A204.1 (cell line): ENCODE data around the gene KRTAP29-1.
"Not testable (repeated sequence)": the region's sequence is repeated elsewhere in the genome, so short reads cannot be mapped to it uniquely, and the experiment has no call there.

Source experiments
- FAIRE-seq: peaks from 2 replicates; lab custom pipeline; 2012; peaks lifted over from hg19 to GRCh38; lab: Jason Lieb, UNC

The KRTAP29-1 gene

DNA sequence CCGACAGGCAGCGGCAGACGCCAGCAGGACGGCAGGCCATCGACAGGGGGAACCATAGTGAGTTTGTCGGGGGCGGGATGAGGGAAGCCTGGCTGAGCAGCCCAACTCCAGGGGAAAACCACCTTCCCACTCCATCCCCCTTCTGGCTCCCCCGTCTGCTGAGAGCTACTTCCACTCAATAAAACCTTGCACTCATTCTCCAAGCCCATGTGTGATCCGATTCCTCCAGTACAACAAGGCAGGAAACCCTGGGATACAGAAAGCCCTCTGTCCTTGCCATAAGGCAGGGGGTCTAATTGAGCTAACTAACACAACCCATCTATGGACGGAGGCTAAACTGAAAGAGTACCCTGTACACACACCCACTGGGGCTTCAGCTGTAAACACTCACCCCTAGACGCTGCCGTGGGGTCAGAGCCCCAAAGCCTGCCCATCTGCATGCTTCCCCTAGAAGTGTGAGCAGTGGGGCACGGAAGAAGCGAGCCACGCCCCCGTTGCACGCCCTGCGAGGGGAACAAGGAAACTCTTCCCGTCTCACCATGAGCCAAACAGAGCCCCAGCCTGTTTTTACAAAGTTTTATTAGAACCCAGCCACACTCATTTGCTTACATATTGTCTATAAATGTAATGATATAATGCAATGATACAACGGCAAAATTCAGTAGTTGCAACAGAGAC, 4.1 kb downstream of the KRTAP29-1 start:
- FAIRE-seq = no peak

DNA sequence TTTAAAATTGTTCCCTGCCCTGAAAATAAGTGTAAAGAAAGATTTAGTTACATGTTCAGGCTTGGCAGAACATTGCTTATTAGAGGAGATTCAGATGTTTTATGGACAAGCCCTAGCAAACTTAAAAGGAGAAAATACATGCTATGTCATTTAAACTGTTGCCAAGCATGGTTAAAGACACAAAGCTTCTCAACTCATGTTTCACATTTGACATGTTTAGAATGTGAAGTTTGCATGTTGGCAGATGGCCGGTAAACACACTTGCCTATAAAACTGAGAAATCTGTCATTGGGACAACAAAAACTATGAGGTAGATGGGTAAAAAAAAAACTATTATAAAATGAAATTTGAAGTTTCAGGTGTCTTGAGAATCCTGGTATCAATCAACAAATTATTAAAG, 5.8 kb downstream of the KRTAP29-1 start:
- no peak for FAIRE-seq

DNA sequence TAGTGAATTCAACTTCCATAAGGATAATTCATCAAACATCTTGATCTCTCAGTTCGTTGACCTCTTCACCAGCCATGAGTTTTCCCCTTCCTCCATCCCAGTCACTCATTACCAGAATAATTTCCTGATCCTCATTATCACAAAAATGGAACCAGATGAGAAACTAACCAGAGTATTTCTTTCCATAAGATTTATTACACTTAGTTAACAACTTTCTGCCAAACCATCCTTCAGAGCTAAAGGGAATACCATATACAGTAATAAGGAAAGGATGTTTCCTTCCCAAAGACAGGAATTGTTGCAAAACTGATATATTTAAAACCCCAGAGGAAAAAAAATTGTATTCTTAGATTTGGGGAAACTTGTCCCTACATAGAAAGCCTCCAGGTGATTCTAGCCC, 8.6 kb downstream of the KRTAP29-1 start:
- FAIRE-seq = no peak

DNA sequence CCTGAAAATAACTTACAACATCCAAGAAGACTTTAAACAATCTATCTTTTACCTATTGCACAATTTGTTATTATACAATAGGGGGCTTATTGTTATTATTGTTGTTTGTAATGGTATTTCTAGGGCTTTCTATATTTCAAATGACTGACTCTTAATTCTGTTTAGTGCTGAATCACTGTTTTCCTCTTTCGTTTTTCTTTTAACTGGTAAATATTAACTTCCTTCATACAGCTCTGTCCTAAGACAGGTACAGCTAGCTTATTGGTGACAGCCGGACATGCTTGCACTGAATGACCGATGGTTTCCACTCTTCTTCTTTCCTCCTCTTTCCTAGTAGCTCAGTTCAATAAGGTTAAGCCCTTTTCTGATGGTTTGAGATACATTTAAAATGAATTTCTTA, 15.6 kb downstream of the KRTAP29-1 start:
- no peak for FAIRE-seq

DNA sequence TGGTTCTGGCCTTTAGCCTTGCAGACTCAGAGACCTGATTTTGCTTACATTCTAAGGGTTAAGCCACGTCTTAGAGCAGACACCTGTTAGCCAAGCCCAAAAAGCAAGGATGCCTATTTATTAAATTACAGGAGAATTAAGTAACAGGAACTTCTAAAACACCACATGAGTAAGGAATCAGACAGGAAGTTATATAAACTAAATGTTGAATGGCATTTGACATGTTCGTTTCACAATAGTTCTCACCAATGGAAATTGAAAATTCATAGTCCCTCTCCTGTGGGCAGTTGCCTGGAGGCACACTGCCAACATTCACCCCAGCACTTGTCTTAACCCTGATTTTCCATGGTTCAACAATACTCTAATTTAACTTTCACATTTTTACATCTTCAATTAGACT, 18.1 kb downstream of the KRTAP29-1 start:
- FAIRE-seq = no peak

DNA sequence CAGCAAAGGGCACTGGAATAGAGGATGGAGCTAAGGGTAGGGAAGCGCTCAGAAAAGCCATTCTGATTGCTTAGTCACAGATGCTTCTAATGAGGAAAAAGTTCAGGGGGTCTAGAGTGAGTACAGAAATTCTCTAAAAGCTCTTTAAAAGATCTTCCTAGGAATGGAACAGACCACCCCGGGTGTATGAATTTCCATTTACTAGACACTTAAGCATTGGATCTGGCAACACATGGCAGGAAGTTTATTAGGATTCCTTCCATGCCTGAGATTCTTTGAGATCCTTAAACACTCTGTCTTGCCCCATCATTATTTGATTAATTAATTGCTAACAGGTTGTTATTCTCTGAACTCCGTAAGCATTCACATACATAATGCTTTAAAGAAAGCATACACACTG, 18.6 kb downstream of the KRTAP29-1 start:
- FAIRE-seq = no peak

DNA sequence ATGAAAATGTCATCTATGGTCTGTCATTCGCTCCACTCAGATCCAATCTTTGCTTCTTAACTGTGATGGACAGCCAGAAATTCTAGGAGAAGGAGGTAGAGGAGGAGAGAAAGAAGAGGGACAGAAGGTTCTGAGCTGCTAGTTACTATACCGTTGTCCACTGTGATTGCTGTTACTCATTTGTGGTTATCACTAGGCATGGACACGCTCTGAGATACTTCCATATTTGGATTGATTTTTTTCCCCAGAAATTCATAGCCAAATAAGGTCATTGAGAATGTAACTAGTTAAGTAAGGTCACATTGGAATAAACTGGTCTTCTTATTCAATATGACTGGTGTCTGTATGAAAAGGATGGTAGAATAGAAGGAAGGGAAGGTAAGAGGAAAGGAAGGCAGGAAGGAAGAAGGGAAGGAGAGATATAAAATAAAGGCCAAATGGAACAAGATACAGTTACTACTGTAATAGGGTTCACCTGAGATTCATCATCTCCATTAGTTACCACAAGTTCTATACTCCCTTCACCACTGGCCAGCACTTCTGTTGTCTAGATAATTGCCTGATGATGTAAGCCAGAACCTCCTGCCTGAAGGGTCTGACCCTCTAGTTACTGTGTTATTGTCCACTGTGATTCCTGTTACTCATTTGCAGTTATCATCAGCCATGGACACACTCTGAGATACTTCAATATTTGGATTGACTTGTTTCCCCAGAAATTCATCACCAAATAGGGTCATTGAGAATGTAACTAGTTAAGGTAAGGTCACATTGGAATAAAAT, 24.3 kb downstream of the KRTAP29-1 start:
- no peak for FAIRE-seq

DNA sequence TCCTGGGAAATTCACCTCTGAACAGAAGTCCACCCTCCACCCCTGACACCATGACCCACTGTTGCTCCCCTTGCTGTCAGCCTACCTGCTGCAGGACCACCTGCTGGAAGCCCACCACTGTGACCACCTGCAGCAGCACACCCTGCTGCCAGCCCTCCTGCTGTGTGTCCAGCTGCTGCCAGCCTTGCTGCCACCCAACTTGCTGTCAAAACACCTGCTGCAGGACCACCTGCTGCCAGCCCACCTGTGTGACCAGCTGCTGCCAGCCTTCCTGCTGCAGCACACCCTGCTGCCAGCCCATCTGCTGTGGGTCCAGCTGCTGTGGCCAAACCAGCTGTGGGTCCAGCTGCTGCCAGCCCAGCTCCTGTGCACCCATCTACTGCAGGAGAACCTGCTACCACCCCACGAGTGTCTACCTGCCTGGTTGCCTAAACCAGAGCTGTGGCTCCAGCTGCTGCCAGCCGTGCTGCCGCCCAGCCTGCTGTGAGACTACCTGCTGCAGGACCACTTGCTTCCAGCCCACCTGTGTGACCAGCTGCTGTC, 26.9 kb downstream of the KRTAP29-1 start, which contains the start of gene KRTAP9-7:
Gene KRTAP9-7 (plus strand): TSS at position 51 of the 543 bp plus-strand sequence. CDS start 0 bp downstream, at position 51.
- FAIRE-seq = not testable (repeated sequence)

DNA sequence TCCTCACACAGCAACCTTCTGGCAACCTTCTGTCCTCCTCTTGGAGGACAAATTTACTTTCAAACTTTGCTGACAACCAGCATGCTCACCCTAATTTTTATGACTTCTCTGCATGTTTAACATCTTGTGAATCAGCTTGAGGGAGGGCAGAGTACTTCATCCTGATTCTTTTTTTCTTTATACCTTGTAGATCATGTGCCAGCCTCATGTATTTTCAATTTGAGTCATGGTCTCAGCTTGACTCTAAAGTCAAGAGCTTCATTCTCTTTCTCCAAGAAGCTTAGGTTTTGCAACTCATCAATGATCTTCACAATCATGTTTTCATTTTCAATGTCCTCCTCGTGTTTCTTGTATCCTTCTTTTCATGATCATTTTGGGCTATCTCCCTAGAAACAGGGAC, 30.8 kb downstream of the KRTAP29-1 start:
- FAIRE-seq = no peak

DNA sequence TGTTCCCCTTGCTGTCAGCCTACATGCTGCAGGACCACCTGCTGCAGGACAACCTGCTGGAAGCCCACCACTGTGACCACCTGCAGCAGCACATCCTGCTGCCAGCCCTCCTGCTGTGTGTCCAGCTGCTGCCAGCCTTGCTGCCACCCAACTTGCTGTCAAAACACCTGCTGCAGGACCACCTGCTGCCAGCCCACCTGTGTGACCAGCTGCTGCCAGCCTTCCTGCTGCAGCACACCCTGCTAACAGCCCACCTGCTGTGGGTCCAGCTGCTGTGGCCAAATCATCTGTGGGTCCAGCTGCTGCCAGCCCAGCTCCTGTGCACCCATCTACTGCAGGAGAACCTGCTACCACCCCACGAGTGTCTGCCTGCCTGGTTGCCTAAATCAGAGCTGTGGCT, 31.3 kb downstream of the KRTAP29-1 start:
- not testable (repeated sequence) for FAIRE-seq

DNA sequence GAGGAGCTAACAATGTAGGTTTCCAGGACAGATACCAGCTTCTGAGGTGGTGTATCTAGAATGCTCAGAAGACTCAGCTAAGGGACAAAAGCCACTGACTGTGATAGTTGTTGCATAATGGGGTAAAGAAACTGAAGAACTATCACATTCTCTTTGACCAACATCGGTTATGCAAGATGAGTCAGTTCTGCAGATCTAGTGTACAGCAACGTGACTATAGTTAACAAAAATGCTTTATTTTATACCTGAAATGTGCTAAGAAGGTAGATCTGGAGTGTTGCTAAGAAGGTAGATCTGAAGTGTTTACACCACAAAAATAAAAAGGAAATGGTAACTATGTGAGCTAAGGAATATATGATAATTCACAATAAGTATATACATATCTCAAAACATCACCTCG, 34.9 kb downstream of the KRTAP29-1 start:
- no peak for FAIRE-seq

DNA sequence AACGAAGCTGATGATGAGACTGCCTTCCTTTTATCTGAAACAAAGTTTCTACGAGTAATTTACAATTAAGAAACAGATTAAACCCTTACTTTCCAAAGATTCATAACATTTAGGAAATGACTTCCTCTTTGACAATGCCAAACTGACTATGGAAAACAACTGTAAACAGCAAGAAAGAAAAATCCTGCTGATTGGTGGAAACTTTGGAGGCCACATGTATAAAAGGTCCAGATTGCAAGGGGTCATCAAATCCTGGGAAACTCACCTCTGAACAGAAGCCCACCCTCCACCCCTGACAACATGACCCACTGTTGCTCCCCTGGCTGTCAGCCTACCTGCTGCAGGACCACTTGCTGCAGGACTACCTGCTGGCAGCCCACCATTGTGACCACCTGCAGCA, 37.6 kb downstream of the KRTAP29-1 start, which contains the start of gene KRTAP9-6:
Gene KRTAP9-6 (plus strand): TSS at position 301 of the 400 bp plus-strand sequence. CDS start 0 bp downstream, at position 301.
- no peak for FAIRE-seq

DNA sequence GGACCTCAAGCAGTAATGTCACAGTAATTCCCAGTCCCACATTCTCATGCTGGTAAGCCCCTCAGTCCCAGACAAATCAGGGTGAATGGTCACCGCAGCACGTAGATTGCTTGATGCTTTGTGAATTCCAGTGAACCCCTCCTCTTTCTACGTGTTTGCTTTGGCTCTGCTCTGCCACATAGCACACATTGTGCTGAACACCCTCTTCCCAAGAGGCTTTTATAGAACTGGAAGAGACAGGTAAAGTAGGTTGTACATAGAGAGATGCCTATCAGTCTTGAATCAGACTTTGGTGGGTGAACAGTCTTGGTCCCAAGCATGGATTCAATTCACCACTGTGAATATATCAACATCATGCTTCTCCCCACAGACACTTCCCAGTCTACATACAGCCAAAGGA, 38.1 kb downstream of the KRTAP29-1 start:
- no peak for FAIRE-seq

DNA sequence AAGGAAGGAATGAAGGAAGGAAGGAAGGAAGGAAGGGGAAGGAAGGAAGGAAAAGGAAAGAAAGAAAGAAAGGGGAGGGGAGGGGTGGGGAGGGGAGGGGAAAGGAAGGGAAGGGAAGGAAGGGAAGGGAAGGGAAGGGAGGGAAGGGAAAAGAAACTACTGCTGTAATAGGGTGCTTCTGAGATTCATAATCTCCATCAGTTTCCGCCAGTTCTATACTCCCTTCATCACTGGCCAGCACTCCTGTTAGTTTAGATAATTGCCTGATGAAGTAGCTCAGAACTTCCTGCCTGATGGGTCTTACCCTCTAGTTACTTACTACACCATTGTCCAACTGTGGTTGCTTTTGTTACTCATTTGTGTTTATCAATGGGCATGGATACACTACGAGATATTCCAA, 39.4 kb downstream of the KRTAP29-1 start:
- FAIRE-seq = no peak

DNA sequence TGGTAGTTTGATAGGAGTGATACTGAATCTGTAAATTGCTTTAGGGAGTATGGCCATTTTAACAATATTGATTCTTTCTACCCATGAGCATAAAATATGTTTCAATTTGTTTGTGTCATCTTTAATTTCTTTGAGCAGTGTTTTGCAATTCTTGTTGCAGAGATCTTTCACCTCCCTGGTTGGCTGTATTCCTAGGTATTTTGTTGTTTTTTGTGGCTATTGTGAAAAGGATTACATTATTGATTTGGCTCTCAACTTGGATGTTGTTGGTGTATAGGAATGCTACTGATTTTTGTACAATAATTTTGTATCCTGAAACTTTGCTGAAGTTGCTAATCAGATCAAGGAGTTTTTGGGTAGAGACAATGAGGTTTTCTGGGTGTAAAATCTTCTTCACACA, 44.2 kb downstream of the KRTAP29-1 start:
- no peak for FAIRE-seq

DNA sequence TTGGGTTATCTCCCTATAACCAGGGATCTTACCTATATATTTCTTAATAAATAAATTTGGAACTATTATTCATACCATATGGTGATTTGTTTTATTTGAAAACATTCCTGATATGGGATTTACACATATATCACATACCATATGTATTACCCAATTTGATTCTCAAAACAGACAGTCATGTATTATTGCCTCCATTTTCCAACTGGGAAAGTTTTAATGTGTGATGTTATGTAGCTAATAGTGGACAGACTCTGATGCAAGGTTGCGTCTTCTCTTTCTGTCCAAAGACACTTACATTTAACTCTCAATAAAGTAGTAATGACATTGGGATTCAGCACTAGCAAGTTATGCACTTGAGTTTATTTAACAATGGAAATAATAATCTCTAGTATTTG, 46.4 kb downstream of the KRTAP29-1 start:
- no peak for FAIRE-seq

DNA sequence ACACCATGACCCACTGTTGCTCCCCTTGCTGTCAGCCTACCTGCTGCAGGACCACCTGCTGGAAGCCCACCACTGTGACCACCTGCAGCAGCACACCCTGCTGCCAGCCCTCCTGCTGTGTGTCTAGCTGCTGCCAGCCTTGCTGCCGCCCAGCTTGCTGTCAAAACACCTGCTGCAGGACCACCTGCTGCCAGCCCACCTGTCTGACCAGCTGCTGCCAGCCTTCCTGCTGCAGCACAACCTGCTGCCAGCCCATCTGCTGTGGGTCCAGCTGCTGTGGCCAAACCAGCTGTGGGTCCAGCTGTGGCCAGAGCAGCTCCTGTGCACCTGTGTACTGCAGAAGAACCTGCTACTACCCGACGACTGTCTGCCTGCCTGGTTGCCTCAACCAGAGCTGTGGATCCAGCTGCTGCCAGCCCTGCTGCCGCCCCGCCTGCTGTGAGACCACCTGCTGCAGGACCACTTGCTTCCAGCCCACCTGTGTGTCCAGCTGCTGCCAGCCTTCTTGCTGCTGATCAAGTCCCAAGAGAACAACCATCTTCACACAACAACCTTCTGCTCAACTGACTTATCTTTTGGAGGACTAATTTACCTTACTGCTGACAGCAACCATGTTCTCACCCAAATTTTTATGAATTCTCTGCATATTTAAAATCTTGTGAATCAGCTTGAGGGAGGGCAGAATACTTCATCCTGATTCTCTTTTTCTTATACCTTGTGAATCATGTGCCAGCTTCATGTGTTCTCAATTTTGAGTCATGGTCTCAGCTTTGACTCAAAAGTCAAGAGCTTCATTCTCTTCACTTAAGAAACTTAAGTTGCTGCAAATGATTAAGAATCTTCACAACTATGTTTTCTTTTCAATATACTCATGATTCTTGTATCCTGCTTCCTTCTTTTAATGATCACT, 47.0 kb downstream of the KRTAP29-1 start, which contains the start of gene KRTAP9-9:
Gene KRTAP9-9 (plus strand): TSS at position 4 of the 910 bp plus-strand sequence.
- not testable (repeated sequence) for FAIRE-seq

DNA sequence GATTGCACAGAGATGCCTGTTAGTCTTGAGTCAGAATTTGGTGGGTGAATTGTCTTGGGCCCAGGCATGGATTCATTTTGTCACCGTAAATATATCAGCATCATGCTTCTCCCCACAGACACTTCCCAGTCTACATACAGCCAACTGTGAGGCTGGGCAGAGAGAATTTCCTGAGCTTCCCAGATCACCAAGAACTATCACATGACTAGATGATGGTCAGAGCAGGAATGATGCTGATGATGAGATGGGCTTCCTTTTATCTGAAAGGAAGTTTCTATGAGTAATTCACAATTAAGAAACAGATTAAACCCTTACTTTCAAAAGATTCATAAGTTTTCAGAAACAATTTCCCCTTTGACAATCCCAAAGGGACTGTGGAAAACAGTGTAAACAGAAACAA, 47.8 kb downstream of the KRTAP29-1 start:
- FAIRE-seq = no peak
